Testis (tissue), 3 donors: ENCODE measurements around the gene RPAP2. TPM values are rescaled to one million over a fixed set of nuclear protein-coding genes. Genes with fewer than 3 reads are reported as not detected.
"Not testable (repeated sequence)": the region's sequence is repeated elsewhere in the genome, so short reads cannot be mapped to it uniquely, and the experiment has no call there.

Experiments used
- DNase-seq: peaks from one replicate; pipeline ENCODE4 v3.0.0-alpha.2; 2019
- H3K27ac ChIP-seq, 2 donors: fragments of 200-600 bp; sonication (generic); one replicate each; pipeline ENCODE4 v1.5.1; 2019
- H3K27me3 ChIP-seq: fragments of 200-600 bp; sonication (generic); one replicate; pipeline ENCODE4 v1.5.1; 2019
- H3K36me3 ChIP-seq: fragments of 200-600 bp; sonication (generic); one replicate; pipeline ENCODE4 v1.5.1; 2017; ENCODE audit warnings: low read depth; ENCODE audit errors: missing control alignments
- H3K4me1 ChIP-seq: fragments of 200-600 bp; sonication (generic); one replicate; pipeline ENCODE4 v1.5.1; 2019
- H3K4me3 ChIP-seq, 2 donors: fragments of 200-600 bp; sonication (generic); one replicate each; pipeline ENCODE4 v1.5.1; 2017 to 2019
- H3K9me3 ChIP-seq: fragments of 200-600 bp; sonication (generic); one replicate; pipeline ENCODE4 v1.5.1; 2017
- POLR2A ChIP-seq: fragments of 450-650 bp; IDR thresholded peaks from one replicate; pipeline ENCODE4 v1.6.1; 2017; ENCODE audit warnings: antibody characterized with exemption, mild to moderate bottlenecking, moderate library complexity
- WGBS, 2 donors: methylation state at CpG; one replicate each; pipeline ENCODE4 v1.1.5; 2018; 5-methylcytosine and 5-hydroxymethylcytosine counted together
- intact Hi-C: fragments of 100-400 bp; cut with DNase I; formaldehyde crosslinking; loops from one replicate; pipeline ENCODE4 v1.15.1; 2023; ENCODE audit warnings: low total_unique reads
- polyA plus RNA-seq: library from polyadenylated mRNA; stranded (reverse); fragments of 350-450 nt; fragmentation: Illumina TruSeq; extraction: RNeasy Lipid Tissue Mini Kit (QIAGEN cat#74804); gene quantifications from one replicate; pipeline ENCODE4 v1.2.3, GENCODE V29; 2014; ENCODE audit warnings: low read depth, low replicate concordance; ENCODE audit not compliant: insufficient read depth
- total RNA-seq, 2 donors: library from RNA; depleted of rRNA; stranded (reverse); fragments of >200 nt; gene quantifications; one replicate each; pipeline ENCODE4 v1.2.3, GENCODE V29; 2016
- TF ChIP-seq, protein P1 (sequence below), 3 experiments: fragments of 450-650 bp in 2 of 3; fragments of 200-600 bp in 1 of 3; sonication (generic) in 1 of 3; IDR thresholded peaks; one replicate each; pipeline ENCODE4 v1.5.1; 2016 to 2019; ENCODE audit warnings: antibody characterized with exemption in 3 of 3, mild to moderate bottlenecking in 2 of 3, moderate library complexity in 1 of 3

RPAP2 gene
- total and polyA plus RNA-seq, 3 donors from 2014 or later = 5.8 to 14.5 (median 6.1) TPM

DNA sequence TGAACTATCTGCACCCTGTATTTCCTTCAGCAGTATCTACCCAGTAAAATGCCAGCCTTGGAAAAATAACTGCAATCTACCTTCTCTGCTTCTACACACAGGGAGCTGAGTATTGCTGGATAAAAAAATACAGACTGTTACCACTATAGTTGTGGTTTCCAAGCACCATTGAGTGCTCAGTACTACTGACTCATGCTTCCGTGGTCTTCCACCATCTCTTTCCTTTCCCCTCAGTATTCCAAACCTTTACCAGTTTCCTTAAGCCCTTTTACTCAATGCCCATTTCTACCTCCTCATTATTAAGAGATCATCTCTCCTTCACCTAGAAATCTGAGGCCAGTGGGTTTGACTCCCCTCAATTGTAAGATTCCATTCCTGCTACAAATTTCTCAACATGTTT is 23.9 kb upstream of the RPAP2 start:
- 94 to 100% methylated on average over 1 of the region's 1 CpG for WGBS, 2 donors

DNA sequence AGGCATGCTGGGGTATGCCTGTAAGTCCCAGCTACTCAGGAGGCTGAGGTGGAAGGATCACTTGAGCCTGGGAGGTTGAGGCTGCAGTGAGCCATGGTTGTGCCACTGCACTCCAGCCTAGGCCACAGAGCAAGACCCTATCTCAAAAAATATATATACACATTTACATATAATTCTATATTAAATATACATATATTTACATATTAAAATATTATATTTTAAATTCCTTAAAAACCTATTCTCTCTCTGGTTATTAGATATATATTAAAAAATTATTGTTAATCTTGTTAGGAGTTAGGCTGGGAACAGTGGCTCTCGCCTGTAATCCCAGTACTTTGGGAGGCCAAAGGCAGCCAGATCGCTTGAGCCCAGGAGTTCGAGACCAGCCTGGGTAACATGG is 22.8 kb upstream of the RPAP2 start:
- TF ChIP-seq, protein P1, sequence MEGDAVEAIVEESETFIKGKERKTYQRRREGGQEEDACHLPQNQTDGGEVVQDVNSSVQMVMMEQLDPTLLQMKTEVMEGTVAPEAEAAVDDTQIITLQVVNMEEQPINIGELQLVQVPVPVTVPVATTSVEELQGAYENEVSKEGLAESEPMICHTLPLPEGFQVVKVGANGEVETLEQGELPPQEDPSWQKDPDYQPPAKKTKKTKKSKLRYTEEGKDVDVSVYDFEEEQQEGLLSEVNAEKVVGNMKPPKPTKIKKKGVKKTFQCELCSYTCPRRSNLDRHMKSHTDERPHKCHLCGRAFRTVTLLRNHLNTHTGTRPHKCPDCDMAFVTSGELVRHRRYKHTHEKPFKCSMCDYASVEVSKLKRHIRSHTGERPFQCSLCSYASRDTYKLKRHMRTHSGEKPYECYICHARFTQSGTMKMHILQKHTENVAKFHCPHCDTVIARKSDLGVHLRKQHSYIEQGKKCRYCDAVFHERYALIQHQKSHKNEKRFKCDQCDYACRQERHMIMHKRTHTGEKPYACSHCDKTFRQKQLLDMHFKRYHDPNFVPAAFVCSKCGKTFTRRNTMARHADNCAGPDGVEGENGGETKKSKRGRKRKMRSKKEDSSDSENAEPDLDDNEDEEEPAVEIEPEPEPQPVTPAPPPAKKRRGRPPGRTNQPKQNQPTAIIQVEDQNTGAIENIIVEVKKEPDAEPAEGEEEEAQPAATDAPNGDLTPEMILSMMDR (IDR thresholded peaks at IDR 0.05) = no peak
- TF ChIP-seq POLR2A = no peak
- Histone ChIP-seq H3K4me1 (no peaks in the 10 kb centered on the region), H3K27me3 (no peaks in the 10 kb centered on the region), H3K27ac (no peak overlapping the region), H3K9me3 (no peaks in the 10 kb centered on the region), H3K4me3 (no peak overlapping the region), H3K36me3 (no peaks in the 10 kb centered on the region)
- WGBS, 2 donors = 96 to 98% methylated on average over 3 of the region's 3 CpGs
- intact Hi-C loops = no loop called here
- DNase-seq = no peak

More for the DNA sequence above, 23.9 kb upstream of the RPAP2 start:
- Histone ChIP-seq H3K27ac (no peak overlapping the region), H3K4me1 (no peaks in the 10 kb centered on the region), H3K4me3 (no peak overlapping the region), H3K36me3 (no peaks in the 10 kb centered on the region), H3K27me3 (no peaks in the 10 kb centered on the region), H3K9me3 (no peaks in the 10 kb centered on the region)
- DNase-seq = no peak
- intact Hi-C loops = no loop called here
- TF ChIP-seq, protein P1 (IDR thresholded peaks at IDR 0.05) = no peak
- no peak for TF ChIP-seq POLR2A

DNA sequence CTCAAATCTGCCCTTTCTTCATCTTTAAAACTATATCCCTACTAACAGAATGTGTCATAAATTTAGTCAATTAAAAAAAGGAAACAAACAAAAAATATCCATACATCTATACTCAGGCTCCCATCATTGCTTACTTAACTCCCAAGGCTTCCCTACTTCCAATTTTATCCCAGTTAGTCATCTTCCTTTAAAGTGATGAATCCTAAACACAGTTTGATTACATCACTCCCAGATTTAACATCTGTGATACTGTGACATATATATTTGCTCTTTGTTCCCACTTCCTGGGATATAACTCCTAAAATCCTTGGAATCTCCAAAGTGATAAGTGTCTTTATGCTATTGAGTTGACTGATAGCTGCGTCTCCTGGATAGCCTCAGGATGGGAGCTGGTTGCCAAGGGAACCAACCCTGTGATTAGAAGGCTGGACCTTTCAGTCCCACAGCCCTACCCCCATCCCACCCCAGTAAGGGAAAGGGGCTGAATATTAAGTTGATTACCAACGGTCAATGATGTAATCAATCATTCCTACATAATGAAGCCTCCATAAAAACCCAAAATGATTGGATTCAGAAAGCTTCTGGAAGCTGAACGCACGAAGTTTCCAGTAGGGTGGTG is 21.6 kb upstream of the RPAP2 start:
- no peak for DNase-seq
- intact Hi-C loops = no loop called here
- Histone ChIP-seq H3K36me3 (no peaks in the 10 kb centered on the region), H3K4me3 (no peak overlapping the region), H3K9me3 (no peaks in the 10 kb centered on the region), H3K27ac (no peak overlapping the region), H3K27me3 (no peaks in the 10 kb centered on the region), H3K4me1 (no peaks in the 10 kb centered on the region)
- 95 to 100% methylated on average over 4 of the region's 4 CpGs for WGBS, 2 donors
- TF ChIP-seq POLR2A = no peak
- TF ChIP-seq, protein P1 (IDR thresholded peaks at IDR 0.05) = no peak

DNA sequence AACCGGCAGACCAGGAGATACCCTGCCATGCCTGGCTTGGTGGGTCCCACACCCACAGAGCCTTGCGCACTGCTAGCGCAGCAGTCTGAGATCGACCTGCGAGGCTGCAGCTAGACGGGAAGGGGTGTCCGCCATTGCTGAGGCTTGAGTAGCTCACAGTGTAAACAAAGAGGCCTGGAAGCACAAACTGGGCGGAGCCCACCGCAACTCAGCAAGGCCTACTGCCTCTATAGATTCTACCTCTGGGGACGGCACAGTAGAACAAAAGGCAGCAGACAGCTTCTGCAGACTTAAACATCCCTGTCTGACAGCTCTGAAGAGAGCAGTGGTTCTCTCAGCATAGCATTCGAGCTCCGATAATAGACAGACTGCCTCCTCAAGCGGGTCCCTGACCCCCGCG is 19.1 kb upstream of the RPAP2 start:
- H3K27ac ChIP-seq, H3K9me3 ChIP-seq, H3K4me1 ChIP-seq, H3K36me3 ChIP-seq, DNase-seq, intact Hi-C loops, H3K27me3 ChIP-seq, H3K4me3 ChIP-seq: not testable (repeated sequence)
- WGBS, 2 donors = 94% methylated on average over 11 to 15 of the region's 15 CpGs

DNA sequence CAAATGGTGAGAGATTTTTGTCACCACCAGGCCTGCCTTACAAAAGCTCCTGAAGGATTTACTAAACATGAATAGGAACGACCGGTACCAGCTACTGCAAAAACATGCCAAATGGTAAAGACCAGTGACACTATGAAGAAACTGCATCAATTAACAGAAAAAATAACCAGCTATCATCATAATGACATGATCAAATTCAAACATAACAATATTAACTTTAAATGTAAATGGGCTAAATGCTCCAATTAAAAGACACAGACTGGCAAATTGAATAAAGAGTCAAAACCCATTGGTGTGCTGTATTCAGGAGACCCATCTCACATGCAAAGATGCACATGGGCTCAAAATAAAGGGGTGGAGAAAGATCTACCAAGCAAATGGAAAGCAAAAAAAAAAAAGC is 17.4 kb upstream of the RPAP2 start:
- H3K4me1 ChIP-seq, H3K36me3 ChIP-seq, DNase-seq, H3K27me3 ChIP-seq, H3K4me3 ChIP-seq, H3K27ac ChIP-seq, intact Hi-C loops, H3K9me3 ChIP-seq: not testable (repeated sequence)
- WGBS, 2 donors = 97 to 100% methylated on average over 2 of the region's 2 CpGs

DNA sequence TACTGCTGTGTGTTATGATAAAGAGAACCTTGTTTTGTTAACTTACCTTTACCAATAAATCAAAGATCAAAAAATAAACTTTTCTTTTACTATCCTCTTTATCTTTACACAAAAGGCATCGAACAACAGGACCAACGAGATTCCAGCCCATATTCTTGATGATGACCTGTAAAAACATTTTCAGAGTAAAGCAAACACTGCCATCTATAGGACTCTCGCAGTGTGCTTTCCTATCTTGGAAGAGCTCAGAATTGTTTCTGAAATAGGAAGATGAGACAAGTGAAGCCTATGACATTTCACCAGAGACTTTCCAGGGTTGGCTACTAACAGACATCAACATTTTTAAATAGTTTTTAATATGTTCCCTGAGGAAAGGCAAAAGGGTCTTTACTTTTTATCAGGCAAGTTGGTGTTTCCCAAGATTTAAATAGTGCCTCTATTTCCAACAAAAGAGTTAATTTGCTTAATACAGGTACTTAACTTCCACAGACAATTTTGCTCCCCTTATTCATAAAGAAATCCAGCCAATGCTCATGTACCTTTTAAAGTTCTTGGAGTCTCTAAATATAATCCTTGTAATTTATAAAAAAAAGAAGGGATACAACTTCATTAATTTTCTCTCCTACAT is 7.4 kb upstream of the RPAP2 start:
- Histone ChIP-seq H3K4me1 (no peaks in the 10 kb centered on the region), H3K9me3 (no peaks in the 10 kb centered on the region), H3K27me3 (no peaks in the 10 kb centered on the region), H3K27ac (no peak overlapping the region), H3K4me3 (no peak overlapping the region), H3K36me3 (no peaks in the 10 kb centered on the region)
- no peak for DNase-seq
- TF ChIP-seq, protein P1 (IDR thresholded peaks at IDR 0.05) = peak in 2 of 3 experiments; percentile 28 to 54
- TF ChIP-seq POLR2A = no peak
- intact Hi-C loops = no loop called here
- 25 to 53% methylated on average over 3 of the region's 3 CpGs for WGBS, 2 donors
